Hypothalamus (tissue), 51 donors: Measurements from ENCODE around the gene MICALL1.

Source experiments
- DNase-seq, 51 donors: peaks; one replicate each; lab custom pipeline; 2025; lab: John Stamatoyannopoulos, UW

MICALL1 gene

DNA sequence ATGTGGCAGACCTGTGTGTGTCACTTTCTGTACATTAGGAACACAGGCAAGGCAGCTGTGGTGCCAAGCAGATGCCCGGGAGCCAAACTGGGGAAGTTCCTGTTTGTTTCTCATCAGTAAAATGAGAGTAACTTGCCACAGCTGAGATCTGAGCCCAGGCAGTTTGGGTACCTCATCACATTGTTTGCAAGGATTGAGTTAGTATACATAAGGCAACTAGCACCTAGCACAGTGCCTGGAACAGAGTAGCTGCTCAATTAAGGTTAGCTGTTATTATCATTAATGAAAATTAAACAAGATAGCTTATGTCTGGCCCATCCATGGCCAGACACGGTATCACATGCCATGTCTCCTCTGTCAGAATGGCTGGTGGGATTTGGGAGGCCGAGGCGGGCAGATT is 70.5 kb downstream of the MICALL1 start:
- DNase-seq = no peak

GRCh38 chr22:37979782-37980181 is 73.7 kb downstream of the MICALL1 start:
- peak in 12 of 51 donors; percentile 22 to 65 (median 44) for DNase-seq

DNA sequence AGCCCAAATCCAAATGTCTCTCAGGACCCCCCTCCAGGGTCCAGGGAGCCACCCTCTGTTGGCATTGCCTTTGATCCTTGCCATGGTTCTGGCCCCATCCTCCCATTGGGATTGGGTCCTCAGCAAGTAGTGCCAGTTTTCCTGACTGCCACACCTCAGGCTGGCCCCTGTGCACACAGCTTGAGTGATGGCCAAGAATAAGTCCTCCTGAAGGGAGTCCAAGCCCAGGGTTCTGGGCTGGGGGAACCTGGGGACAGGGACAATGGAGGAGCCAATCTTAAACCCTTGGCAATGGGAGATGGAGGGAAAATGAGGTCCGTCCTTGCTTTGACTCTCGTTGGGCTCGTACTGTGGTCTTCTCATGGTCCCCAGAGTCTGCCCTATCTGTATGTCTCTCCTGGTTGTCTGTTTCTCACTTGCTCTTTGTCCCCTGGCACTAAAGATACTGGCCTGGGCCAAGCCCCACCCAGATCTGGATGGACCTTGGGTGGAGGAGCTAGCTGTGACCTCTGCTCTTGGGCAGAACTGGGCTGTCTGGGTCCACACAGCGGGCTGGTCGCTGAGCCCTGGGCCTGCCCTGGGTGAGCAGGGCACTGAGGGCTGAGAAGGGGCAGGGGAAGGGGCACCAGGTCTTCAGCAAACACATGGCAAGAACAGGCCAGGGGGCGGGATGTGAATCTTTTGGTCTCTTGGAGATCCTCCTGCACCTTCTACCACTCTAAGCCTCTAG is 75.3 kb downstream of the MICALL1 start:
- no peak for DNase-seq

DNA sequence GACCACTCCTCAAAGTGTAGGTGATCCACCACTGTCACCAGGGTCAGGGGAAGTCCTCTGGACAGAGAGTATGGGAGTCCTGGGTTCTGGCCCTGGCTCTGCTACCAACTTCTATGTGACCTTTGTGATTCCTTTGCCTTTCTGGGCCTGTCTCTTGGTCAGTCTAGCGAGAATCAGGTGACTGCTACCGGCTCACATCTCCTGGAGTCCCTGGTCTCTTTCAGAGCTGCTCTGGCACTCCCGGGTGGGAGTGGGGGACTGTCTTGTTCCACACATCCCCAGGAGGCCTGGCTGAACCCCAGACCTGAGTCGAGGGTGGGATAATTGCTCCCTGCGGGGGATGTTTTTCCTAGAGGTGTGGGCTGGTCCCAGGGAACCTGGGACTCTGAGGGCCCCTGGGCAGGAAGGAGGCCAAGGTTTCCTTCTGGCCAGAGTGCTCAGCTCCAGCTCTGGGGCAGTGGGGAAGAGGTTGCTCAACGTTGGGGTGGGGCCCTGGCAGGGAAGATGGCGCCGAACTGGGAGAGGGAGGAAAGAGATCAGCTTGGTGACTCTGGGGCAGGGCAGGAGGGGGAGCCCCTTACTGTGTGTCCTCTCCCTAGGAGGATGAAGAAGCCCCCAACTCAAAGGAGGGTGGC is 76.2 kb downstream of the MICALL1 start:
- DNase-seq = no peak

DNA sequence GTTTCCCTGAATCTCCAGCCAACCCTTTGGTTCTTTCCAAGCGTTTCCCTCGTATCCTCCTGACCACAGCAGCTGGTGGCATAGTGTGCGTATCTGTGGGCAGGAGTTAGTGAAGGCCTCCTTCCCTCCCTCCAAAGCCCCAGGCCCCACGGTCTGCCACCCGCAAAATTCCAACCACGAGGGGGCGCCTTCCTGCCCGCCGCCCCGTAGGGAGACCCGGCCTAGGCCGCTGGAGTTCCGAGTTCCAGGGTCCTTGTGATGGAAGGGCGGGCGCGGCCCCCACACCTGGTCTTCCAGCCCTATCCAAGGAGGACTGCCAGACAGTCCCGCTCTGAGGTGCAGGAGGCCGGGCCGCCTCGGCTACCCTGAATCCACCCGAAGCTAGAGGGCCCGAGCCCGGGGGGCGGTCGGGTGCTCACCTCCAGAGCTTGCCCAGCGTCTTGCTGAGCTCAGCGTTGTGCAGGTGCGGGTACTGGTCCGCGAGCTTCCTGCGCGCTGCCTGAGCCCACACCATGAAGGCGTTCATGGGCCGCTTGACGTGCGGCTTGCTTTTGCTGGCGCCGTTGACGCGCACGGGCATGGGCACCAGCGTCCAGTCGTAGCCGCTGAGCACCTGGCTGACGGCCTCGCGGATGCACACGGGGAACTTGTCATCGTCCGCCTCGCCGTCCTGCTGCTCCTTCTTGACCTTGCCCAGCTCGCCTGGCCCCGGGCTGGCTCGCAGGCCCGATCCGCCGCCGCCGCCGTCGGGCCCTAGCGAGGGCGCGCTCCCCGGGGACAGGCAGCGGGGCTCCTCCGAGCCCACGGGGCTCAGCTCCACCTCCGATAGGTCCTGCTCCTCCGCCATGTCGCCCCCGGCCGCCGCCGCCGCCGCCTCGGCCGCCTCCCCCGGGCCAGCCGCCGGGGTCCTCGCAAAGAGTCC is 77.1 kb downstream of the MICALL1 start:
- peak in 11 of 51 donors; percentile 22 to 61 (median 32) for DNase-seq

DNA sequence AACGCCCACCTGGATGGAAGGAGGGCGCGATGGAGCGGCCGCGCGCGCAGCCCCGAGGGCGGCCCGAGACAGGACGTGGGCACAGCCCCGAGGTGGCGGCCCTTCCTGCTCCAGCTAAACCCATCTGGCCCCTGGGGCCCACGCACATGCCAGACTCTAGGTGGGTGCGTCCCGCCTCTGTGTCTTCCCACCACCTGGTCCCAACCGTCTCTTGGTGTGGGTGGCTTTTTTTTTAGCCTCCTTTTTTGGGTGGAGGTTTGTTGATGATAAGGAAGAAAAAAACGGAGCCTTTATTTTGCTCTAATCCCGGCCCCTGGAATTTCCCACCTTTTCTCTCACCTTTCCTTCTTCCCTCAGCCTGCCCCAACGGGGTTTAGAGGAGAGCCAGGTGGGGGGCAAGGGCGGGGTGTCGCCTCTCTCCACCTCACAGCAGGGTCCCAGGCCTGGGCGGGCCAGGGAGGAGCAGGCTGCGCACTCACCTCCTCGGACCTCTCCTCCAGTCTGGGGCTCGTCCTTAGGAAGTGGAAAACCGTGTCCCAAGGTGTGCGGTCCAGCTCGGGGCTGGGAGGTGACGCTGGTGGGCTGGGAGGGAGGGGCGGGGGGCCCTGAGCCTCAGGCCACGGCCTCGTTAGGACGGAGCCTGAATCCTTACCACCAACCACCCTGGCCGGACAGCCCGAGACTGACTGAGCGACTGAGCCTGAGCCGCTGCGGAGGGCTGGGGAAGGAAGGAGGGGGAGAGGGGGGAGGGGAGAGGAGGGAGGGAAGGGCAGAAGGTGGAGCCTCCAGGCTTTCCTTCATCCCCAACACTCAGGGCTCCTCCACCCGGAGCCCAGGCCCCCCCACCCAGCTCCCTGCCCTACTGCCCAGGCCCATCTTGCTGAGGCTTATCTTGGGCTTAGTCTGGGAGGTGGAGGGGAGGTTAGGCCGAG is 78.0 kb downstream of the MICALL1 start, which contains the start of gene SOX10:
Gene SOX10 (minus strand): TSS at position 696 of the 932 bp plus-strand sequence. CDS start 771 bp downstream, outside the sequence.
- peak in 38 of 51 donors; percentile 12 to 87 (median 66) for DNase-seq

GRCh38 chr22:37985050-37985585 is 79.0 kb downstream of the MICALL1 start:
- peak in 2 of 51 donors; percentile 47 to 49 for DNase-seq

GRCh38 chr22:37985751-37986281 is 79.7 kb downstream of the MICALL1 start:
- DNase-seq = peak in 45 of 51 donors; percentile 16 to 94 (median 70)

GRCh38 chr22:37986371-37986770 is 80.3 kb downstream of the MICALL1 start:
- DNase-seq = peak in 2 of 51 donors; percentile 50 to 80

DNA sequence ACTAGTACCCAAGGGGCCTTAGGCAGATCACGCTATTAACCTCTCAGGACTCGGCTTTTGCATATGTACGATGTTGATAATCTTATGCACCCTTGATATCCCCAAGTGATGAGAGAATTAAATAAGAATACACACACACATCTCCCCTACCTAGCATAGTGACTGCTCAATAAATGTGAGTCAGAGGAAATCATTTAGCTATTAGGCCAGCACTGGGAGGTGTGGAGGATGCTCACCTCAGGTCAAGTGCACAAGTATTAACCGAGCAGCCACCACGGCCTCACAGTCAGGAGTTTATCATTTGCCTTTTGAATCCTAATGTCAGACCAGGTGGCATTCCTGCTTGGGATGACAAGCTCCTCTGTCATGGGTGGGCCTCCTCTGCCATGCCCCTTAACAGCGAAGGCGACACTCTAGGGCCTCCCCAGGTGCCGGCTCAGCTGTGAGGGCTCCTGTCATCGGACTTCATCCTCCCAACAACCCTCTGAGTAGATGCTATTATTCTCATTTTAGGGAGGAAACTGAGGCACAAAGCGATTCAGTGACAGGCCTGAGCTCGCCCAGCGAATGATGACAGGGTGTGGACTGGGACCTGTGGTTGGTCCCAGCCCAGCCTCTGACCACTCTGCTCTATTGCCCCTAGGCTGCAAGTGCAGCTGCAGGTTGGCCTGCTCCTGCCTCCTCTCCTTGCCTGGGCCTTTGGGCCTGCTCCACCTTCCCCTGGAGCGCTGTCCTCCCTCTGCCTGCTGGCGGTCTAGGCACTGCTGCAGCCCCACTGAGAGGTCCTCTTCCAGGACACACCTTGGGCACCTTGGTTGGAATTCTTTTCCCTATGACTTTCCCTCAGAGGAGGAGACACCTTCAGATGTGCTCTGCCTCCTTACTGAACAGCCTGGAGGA is 83.3 kb downstream of the MICALL1 start:
- DNase-seq = no peak

DNA sequence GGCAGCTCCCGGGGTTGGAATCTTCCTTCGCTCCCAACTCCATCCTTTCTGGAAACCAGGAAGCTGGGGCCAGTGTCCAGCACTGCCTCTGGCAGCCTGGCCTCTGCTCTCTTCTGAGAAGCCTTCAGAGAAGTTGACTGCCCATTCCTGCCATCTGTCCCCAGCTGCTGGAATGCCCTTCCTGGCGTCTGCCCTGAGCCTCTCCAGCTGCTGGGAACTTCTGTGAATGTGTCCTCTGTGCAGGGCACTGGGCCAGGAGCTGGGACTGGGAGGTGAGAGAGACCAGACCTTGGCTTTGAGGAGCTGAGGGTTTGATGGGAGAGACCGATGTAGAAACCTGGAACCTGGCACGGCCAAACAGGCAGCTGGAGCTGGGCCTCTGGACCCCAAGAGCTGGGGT is 84.2 kb downstream of the MICALL1 start:
- no peak for DNase-seq

DNA sequence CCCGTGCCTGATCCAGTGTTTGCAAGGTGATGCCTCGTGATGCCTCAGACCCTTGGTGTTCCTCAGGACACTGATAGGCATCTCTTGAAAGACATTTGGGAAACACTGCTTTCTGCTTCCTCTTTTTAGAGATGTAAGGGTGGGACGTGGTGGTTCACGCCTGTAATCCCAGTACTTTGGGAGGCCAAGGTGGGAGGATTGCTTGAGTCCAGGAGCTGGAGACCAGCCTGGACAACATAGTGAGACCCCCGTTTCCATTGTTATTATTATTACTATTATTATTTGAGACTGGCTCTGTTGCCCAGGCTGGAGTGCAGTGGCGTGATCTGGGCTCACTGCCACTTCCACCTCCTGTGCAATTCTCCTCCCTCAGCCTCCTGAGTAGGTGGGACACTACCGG is 84.8 kb downstream of the MICALL1 start:
- DNase-seq = no peak

DNA sequence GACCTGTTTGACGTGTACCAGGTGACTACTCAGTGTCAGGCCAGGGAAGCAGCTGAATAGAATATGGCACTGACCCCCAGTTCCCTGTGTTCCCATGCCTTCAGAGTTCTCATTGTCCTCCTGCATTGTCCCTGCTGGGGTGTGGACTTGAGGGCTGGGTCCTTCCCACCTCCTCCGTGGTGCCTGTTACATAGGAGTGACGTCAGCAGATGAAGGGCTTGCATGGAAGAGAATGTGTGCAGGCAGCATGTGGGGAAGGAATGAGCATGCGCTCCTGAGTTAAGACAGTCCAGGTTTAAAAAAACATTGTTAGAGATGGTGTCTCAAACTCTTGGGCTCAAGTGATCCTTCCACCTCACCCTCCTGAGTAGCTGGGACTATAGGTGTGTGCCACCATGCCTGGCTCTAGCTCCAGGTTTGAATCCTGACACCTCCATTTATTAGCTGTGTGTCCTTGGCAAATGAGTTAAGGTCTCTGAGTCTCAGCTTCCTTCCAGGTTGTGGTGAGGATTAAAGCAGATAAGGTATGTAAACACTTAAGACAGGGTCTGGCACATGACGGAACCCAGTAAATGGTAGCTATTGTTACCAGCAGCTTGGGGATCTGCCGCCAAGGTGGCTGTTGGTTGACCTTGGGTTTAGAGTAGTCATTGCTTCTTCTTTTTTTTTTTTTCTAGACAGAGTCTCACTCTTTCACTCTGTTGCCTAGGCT is 85.8 kb downstream of the MICALL1 start:
- DNase-seq = no peak
